Mucosa of stomach (tissue), 1 donor: ENCODE results near the gene SH3PXD2B.

ENCODE experiments used
- H3K27me3 ChIP-seq: one replicate; pipeline ENCODE4 v1.7.0; 2013; ENCODE audit warnings: mild to moderate bottlenecking, low read length; ENCODE audit not compliant: control insufficient read depth, insufficient read depth
- H3K36me3 ChIP-seq: one replicate; pipeline ENCODE4 v1.7.0; 2013; ENCODE audit warnings: low read length; ENCODE audit not compliant: control insufficient read depth, insufficient read depth
- H3K4me1 ChIP-seq: one replicate; pipeline ENCODE4 v1.7.0; 2013; ENCODE audit warnings: mild to moderate bottlenecking, low read length; ENCODE audit not compliant: control insufficient read depth, insufficient read depth
- H3K4me3 ChIP-seq: one replicate; pipeline ENCODE4 v1.7.0; 2013; ENCODE audit warnings: low read length
- H3K9ac ChIP-seq: one replicate; pipeline ENCODE4 v1.7.0; 2013; ENCODE audit warnings: mild to moderate bottlenecking, low read length, moderate library complexity
- H3K9me3 ChIP-seq: one replicate; pipeline ENCODE4 v1.7.0; 2013; ENCODE audit warnings: mild to moderate bottlenecking, low read length, moderate library complexity; ENCODE audit not compliant: control insufficient read depth
- donor health status: Pancreatic carcinoma.

SH3PXD2B gene

GRCh38 chr5:172315587-172316493 is 138.5 kb downstream of the SH3PXD2B start:
- no peak overlapping the region for H3K4me3 ChIP-seq
- peaks cover 12% of the 10 kb centered on the region for H3K4me1 ChIP-seq
- no peaks in the 10 kb centered on the region for H3K27me3 ChIP-seq
- H3K36me3 ChIP-seq: no peaks in the 10 kb centered on the region
- H3K9ac ChIP-seq: no peak overlapping the region
- H3K9me3 ChIP-seq: no peaks in the 10 kb centered on the region

- H3K4me1 ChIP-seq: peaks cover 12% of the 10 kb centered on the region
- no peak overlapping the region for H3K9ac ChIP-seq
- H3K4me3 ChIP-seq: no peak overlapping the region
- no peaks in the 10 kb centered on the region for H3K9me3 ChIP-seq
- H3K36me3 ChIP-seq: no peaks in the 10 kb centered on the region
- no peaks in the 10 kb centered on the region for H3K27me3 ChIP-seq
Observed at GRCh38 chr5:172313915-172314314, 140.4 kb downstream of the SH3PXD2B start.

- Histone ChIP-seq H3K4me1 (peaks cover 12% of the 10 kb centered on the region), H3K9me3 (no peaks in the 10 kb centered on the region), H3K4me3 (no peak overlapping the region), H3K36me3 (no peaks in the 10 kb centered on the region), H3K27me3 (no peaks in the 10 kb centered on the region), H3K9ac (no peak overlapping the region)
Observed at GRCh38 chr5:172312286-172312685, 142.0 kb downstream of the SH3PXD2B start.

- H3K9ac ChIP-seq: no peak overlapping the region
- H3K4me3 ChIP-seq: no peak overlapping the region
- no peaks in the 10 kb centered on the region for H3K9me3 ChIP-seq
- H3K4me1 ChIP-seq: peaks cover 12% of the 10 kb centered on the region
- no peaks in the 10 kb centered on the region for H3K27me3 ChIP-seq
- H3K36me3 ChIP-seq: no peaks in the 10 kb centered on the region
Observed at GRCh38 chr5:172311605-172312004, 142.7 kb downstream of the SH3PXD2B start.

- Histone ChIP-seq H3K9me3 (no peaks in the 10 kb centered on the region), H3K4me3 (no peak overlapping the region), H3K9ac (no peak overlapping the region), H3K4me1 (peaks cover 12% of the 10 kb centered on the region), H3K27me3 (no peaks in the 10 kb centered on the region), H3K36me3 (no peaks in the 10 kb centered on the region)
Observed at GRCh38 chr5:172311026-172311425, 143.3 kb downstream of the SH3PXD2B start.

- Histone ChIP-seq H3K9ac (no peak overlapping the region), H3K36me3 (no peaks in the 10 kb centered on the region), H3K9me3 (no peaks in the 10 kb centered on the region)
Observed at GRCh38 chr5:172305380-172305779, 148.9 kb downstream of the SH3PXD2B start.

GRCh38 chr5:172303572-172304335 is 150.6 kb downstream of the SH3PXD2B start:
- no peaks in the 10 kb centered on the region for H3K36me3 ChIP-seq
- no peaks in the 10 kb centered on the region for H3K4me1 ChIP-seq
- H3K27me3 ChIP-seq: no peaks in the 10 kb centered on the region
- no peak overlapping the region for H3K9ac ChIP-seq
- no peak overlapping the region for H3K4me3 ChIP-seq
- H3K9me3 ChIP-seq: no peaks in the 10 kb centered on the region

More at GRCh38 chr5:172305380-172305779, 148.9 kb downstream of the SH3PXD2B start:
- H3K4me1 ChIP-seq: no peaks in the 10 kb centered on the region
- H3K27me3 ChIP-seq: no peaks in the 10 kb centered on the region
- no peak overlapping the region for H3K4me3 ChIP-seq

- Histone ChIP-seq H3K36me3 (no peaks in the 10 kb centered on the region), H3K4me1 (no peaks in the 10 kb centered on the region), H3K9me3 (no peaks in the 10 kb centered on the region), H3K4me3 (no peak overlapping the region), H3K27me3 (no peaks in the 10 kb centered on the region), H3K9ac (no peak overlapping the region)
Observed at GRCh38 chr5:172303162-172303561, 151.2 kb downstream of the SH3PXD2B start.

GRCh38 chr5:172302047-172302710 is 152.1 kb downstream of the SH3PXD2B start:
- Histone ChIP-seq H3K4me1 (no peaks in the 10 kb centered on the region), H3K9ac (no peak overlapping the region), H3K36me3 (no peaks in the 10 kb centered on the region), H3K4me3 (no peak overlapping the region), H3K27me3 (no peaks in the 10 kb centered on the region), H3K9me3 (no peaks in the 10 kb centered on the region)

GRCh38 chr5:172299916-172300439 is 154.3 kb downstream of the SH3PXD2B start:
- Histone ChIP-seq H3K27me3 (no peaks in the 10 kb centered on the region), H3K4me3 (no peak overlapping the region), H3K9me3 (no peaks in the 10 kb centered on the region), H3K4me1 (no peaks in the 10 kb centered on the region), H3K9ac (no peak overlapping the region), H3K36me3 (no peaks in the 10 kb centered on the region)

- Histone ChIP-seq H3K9me3 (no peaks in the 10 kb centered on the region), H3K9ac (no peak overlapping the region), H3K4me1 (peaks cover 10% of the 10 kb centered on the region), H3K27me3 (no peaks in the 10 kb centered on the region), H3K4me3 (no peak overlapping the region), H3K36me3 (no peaks in the 10 kb centered on the region)
Observed at GRCh38 chr5:172294831-172295230, 159.5 kb downstream of the SH3PXD2B start.
